GM12801 (cell line): ENCODE measurements around the gene RAB44.

Experiments used
- TF ChIP-seq, protein P1 (sequence below): IDR thresholded peaks from one replicate; pipeline ENCODE4 v1.5.1; 2011; ENCODE audit warnings: control low read depth; ENCODE audit not compliant: insufficient read length; ENCODE audit errors: extremely low read depth

The RAB44 gene

GRCh38 chr6:36656441-36656840, 41.2 kb upstream of the RAB44 start:
- TF ChIP-seq, protein P1, sequence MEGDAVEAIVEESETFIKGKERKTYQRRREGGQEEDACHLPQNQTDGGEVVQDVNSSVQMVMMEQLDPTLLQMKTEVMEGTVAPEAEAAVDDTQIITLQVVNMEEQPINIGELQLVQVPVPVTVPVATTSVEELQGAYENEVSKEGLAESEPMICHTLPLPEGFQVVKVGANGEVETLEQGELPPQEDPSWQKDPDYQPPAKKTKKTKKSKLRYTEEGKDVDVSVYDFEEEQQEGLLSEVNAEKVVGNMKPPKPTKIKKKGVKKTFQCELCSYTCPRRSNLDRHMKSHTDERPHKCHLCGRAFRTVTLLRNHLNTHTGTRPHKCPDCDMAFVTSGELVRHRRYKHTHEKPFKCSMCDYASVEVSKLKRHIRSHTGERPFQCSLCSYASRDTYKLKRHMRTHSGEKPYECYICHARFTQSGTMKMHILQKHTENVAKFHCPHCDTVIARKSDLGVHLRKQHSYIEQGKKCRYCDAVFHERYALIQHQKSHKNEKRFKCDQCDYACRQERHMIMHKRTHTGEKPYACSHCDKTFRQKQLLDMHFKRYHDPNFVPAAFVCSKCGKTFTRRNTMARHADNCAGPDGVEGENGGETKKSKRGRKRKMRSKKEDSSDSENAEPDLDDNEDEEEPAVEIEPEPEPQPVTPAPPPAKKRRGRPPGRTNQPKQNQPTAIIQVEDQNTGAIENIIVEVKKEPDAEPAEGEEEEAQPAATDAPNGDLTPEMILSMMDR = no peak

DNA sequence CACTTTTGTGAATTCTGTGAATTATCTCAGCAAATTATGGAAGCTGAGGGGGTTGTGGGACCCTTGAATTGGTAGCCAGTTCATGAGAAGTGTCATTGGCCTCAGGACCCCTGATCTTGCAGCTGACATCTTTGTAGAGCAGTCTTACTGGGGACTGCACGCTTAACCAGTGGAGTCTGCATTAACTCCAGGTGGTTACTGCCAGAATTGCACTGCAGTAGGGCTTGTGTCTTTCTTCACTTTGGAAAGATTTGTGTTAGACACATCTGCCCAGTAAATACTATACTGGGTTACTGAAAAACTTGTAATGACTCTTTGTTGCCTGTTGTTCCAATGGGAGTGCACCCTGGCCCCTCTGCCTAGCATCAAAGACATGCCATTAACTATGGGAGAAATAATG, 40.4 kb upstream of the RAB44 start:
- TF ChIP-seq, protein P1 = no peak

- TF ChIP-seq, protein P1 = no peak
Measured at GRCh38 chr6:36657942-36658544, 39.6 kb upstream of the RAB44 start.

DNA sequence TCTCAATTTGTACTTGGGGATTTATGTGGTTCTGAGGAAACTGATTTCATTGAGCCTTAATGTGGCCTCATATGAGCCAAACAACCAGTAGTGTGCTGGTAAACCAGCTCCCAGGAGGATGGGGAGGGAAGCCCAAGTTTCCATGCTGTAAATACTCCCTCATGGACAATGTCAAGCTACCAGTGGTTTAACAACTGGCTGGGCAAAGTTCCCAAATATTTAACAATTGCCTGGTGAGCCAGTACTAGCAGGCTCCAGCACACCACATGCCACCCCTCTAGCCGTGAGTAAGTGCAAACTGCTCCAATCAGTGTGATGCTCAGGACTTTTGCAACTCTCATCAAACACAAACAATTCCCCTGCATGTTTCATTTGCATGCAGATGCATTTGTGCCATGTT, 38.4 kb upstream of the RAB44 start:
- TF ChIP-seq, protein P1 = no peak

GRCh38 chr6:36660771-36661471, 36.7 kb upstream of the RAB44 start:
- TF ChIP-seq, protein P1 = no peak

DNA sequence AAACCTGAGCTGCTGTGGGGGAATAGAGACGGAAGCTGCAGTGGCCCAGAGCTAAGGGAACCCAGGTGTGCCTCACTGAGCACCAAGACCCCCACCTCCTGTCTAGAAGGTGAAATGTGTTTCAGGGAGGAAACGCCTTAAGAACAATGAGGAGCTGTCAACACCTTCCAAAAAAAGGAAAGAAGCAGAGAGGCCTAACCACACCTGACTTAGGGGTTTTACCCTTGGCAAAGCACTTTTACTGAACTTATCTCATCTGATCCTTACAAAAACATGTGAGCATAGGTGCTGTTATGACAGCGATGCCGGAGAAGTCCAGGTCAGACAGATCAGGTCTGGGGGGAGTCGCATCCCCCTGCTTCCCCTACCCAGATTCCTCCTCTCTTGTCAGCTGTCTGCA, 35.2 kb upstream of the RAB44 start:
- TF ChIP-seq, protein P1 = no peak

DNA sequence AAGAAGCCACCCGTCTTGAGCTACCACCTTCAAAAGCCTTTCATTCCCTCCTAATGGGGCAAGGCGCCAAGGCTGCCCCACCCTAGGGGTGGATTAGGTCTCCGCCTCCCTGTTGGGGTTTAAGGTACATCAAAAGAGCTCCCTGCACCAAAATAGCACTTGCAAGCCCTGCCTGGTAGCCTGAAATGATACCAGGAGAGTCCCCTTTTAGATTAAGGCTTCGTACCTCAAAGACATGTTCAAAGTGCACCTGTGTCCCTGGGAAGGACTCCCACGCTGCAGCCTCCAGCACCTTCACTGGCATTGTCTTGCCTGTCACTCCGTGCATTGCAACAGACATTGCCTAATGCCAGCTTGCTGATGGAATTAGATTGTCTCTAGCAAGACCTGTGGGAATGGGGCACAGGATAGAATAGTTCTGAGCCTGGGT, 34.8 kb upstream of the RAB44 start:
- TF ChIP-seq, protein P1 = no peak
